K562 (cell line): ENCODE data around the gene CDH20.

Experiments used
- ATF6 ChIP-seq: sonication (generic); formaldehyde crosslinking; IDR thresholded peaks from 2 replicates; pipeline ENCODE4 v1.4.0; 2020; ENCODE audit warnings: mild to moderate bottlenecking, missing genetic modification reagents
- CREB5 ChIP-seq: fragments of 250-450 bp; sonication (Bioruptor Pico); IDR thresholded peaks from 2 replicates; pipeline ENCODE4 v1.5.0; 2020; ENCODE audit warnings: mild to moderate bottlenecking
- CTCF ChIP-seq, 3 experiments: IDR thresholded peaks in 2 of 3; conservative IDR thresholded peaks in 1 of 3; 2 replicates each; pipeline ENCODE4 v1.5.1; 2011 to 2012; ENCODE audit warnings: low read length in 3 of 3, mild to moderate bottlenecking in 3 of 3, control low read depth in 2 of 3, improper control_type of control experiment in 1 of 3, inconsistent platforms in 1 of 3, low read depth in 1 of 3, mixed read lengths in 1 of 3, moderate library complexity in 1 of 3; ENCODE audit not compliant: insufficient read depth in 2 of 3

GRCh38 chr18:61371111-61371510 is 37.9 kb downstream of the CDH20 start:
- TF ChIP-seq ATF6 (no peak), CREB5 (CRISPR knock-in tag) (no peak), CTCF (IDR thresholded peaks at IDR 0.05 in 2 of 3, conservative IDR thresholded peaks at IDR 0.05 in 1 of 3; ENCODE audit: insufficient read depth in 2 of 3, low read depth in 1 of 3, low read length in 3 of 3) (no peak)
